ENCODE data around the gene OCA2. TPM values are rescaled to one million over a fixed set of nuclear protein-coding genes. Genes with fewer than 3 reads are reported as not detected.

OCA2 gene
- total and polyA plus RNA-seq, 4 donors = 0.49 to 23.0 (median 2.3) TPM

GRCh38 chr15:28116521-28117431 lies 17.7 kb upstream of the OCA2 start:
- Histone ChIP-seq H3K4me3 (no peak overlapping the region), H3K9ac (ENCODE audit: insufficient read depth in 1 of 2, low read length in 2 of 2) (no peak overlapping the region), H3K36me3 (ENCODE audit: control insufficient read depth in 4 of 4, insufficient read depth in 4 of 4, low read length in 4 of 4) (peaks cover 30 to 68% (median 51%) of the 10 kb centered on the region in 4 donors), H3K4me1 (ENCODE audit: control insufficient read depth in 5 of 5, insufficient read depth in 5 of 5, low read length in 5 of 5) (peaks cover 0 to 4% (median 0%) of the 10 kb centered on the region in 5 donors), H3K27me3 (ENCODE audit: control insufficient read depth in 3 of 3, insufficient read depth in 3 of 3, low read length in 2 of 3) (no peaks in the 10 kb centered on the region), H3K9me3 (ENCODE audit: control insufficient read depth in 4 of 4, insufficient read depth in 3 of 4, low read length in 3 of 4) (no peaks in the 10 kb centered on the region), H3K27ac (ENCODE audit: low read depth in 1 of 2, low read length in 1 of 2) (no peak overlapping the region)
- TF ChIP-seq CTCF (IDR thresholded peaks at IDR 0.05; ENCODE audit: control extremely low read depth, extremely low read depth) = no peak
- no peak for DNase-seq
- ATAC-seq (ENCODE audit: insufficient read depth, low FRiP score) = no peak
- WGBS, 2 donors = 93 to 94% methylated on average over 42 of the region's 42 CpGs

- H3K4me3 ChIP-seq = no peak overlapping the region
- WGBS, 2 donors = 89 to 97% methylated on average over 13 of the region's 13 CpGs
- no peak overlapping the region for H3K9ac ChIP-seq (ENCODE audit: insufficient read depth in 1 of 2, low read length in 2 of 2)
- no peak overlapping the region for H3K27ac ChIP-seq (ENCODE audit: low read depth in 1 of 2, low read length in 1 of 2)
- no peaks in the 10 kb centered on the region for H3K27me3 ChIP-seq (ENCODE audit: control insufficient read depth in 3 of 3, insufficient read depth in 3 of 3, low read length in 2 of 3)
- DNase-seq = no peak
- H3K9me3 ChIP-seq (ENCODE audit: control insufficient read depth in 4 of 4, insufficient read depth in 3 of 4, low read length in 3 of 4) = no peaks in the 10 kb centered on the region
- peaks cover 0 to 10% (median 0%) of the 10 kb centered on the region in 5 donors for H3K4me1 ChIP-seq (ENCODE audit: control insufficient read depth in 5 of 5, insufficient read depth in 5 of 5, low read length in 5 of 5)
- ATAC-seq (ENCODE audit: insufficient read depth, low FRiP score) = no peak
- peaks cover 28 to 66% (median 50%) of the 10 kb centered on the region in 4 donors for H3K36me3 ChIP-seq (ENCODE audit: control insufficient read depth in 4 of 4, insufficient read depth in 4 of 4, low read length in 4 of 4)
- TF ChIP-seq CTCF (IDR thresholded peaks at IDR 0.05; ENCODE audit: control extremely low read depth, extremely low read depth) = no peak
Measured at GRCh38 chr15:28115871-28116270, 16.8 kb upstream of the OCA2 start.

GRCh38 chr15:28114721-28115622 lies 15.9 kb upstream of the OCA2 start:
- no peak for TF ChIP-seq CTCF (IDR thresholded peaks at IDR 0.05; ENCODE audit: control extremely low read depth, extremely low read depth)
- no peak for ATAC-seq (ENCODE audit: insufficient read depth, low FRiP score)
- H3K4me3 ChIP-seq = no peak overlapping the region
- no peaks in the 10 kb centered on the region for H3K9me3 ChIP-seq (ENCODE audit: control insufficient read depth in 4 of 4, insufficient read depth in 3 of 4, low read length in 3 of 4)
- H3K27me3 ChIP-seq (ENCODE audit: control insufficient read depth in 3 of 3, insufficient read depth in 3 of 3, low read length in 2 of 3) = no peaks in the 10 kb centered on the region
- peaks cover 19 to 65% (median 45%) of the 10 kb centered on the region in 4 donors for H3K36me3 ChIP-seq (ENCODE audit: control insufficient read depth in 4 of 4, insufficient read depth in 4 of 4, low read length in 4 of 4)
- DNase-seq = no peak
- H3K27ac ChIP-seq (ENCODE audit: low read depth in 1 of 2, low read length in 1 of 2) = no peak overlapping the region
- H3K4me1 ChIP-seq (ENCODE audit: control insufficient read depth in 5 of 5, insufficient read depth in 5 of 5, low read length in 5 of 5) = peaks cover 0 to 18% (median 0%) of the 10 kb centered on the region in 5 donors
- WGBS, 2 donors = 88 to 92% methylated on average over 23 of the region's 23 CpGs
- no peak overlapping the region for H3K9ac ChIP-seq (ENCODE audit: insufficient read depth in 1 of 2, low read length in 2 of 2)

Measured in lung (tissue), 12 donors.